CD4-positive, alpha-beta memory T cell (primary cell): ENCODE measurements around the gene BTBD18. TPM values are rescaled to one million over a fixed set of nuclear protein-coding genes. Genes with fewer than 3 reads are reported as not detected.
"Not testable (repeated sequence)": the region's sequence is repeated elsewhere in the genome, so short reads cannot be mapped to it uniquely, and the experiment has no call there.

Source experiments
- CTCF ChIA-PET: fragments of 350-600 bp; sonication (Branson Sonifier 250); formaldehyde crosslinking; loops from one replicate; lab custom pipeline; 2021; ENCODE audit warnings: inconsistent platforms; ENCODE audit not compliant: partially characterized antibody; lab: Charles Lee
- POLR2A ChIA-PET: fragments of 350-600 bp; sonication (Branson Sonifier 250); formaldehyde crosslinking; loops from one replicate; lab custom pipeline; 2021; ENCODE audit not compliant: partially characterized antibody; lab: Charles Lee
- DNase-seq, 5 donors: peaks; one replicate each; pipeline versions ENCODE4 v3.0.0 to v3.0.0-alpha.2; 2020 to 2022; ENCODE audit warnings: mixed read lengths in 1 of 5
- H3K27ac ChIP-seq: one replicate; pipeline ENCODE4 v1.7.0; 2013; ENCODE audit warnings: low read depth, low read length
- H3K27me3 ChIP-seq: 2 replicates; pipeline ENCODE4 v1.7.0; 2013; ENCODE audit warnings: mild to moderate bottlenecking, low read length, moderate library complexity; ENCODE audit not compliant: insufficient read depth
- H3K36me3 ChIP-seq: 2 replicates; pipeline ENCODE4 v1.7.0; 2013; ENCODE audit warnings: mild to moderate bottlenecking, low read length, moderate library complexity; ENCODE audit not compliant: insufficient read depth
- H3K4me1 ChIP-seq: 2 replicates; pipeline ENCODE4 v1.7.0; 2013; ENCODE audit warnings: mild to moderate bottlenecking, low read length, moderate library complexity; ENCODE audit not compliant: insufficient read depth
- H3K4me3 ChIP-seq, 2 donors: one replicate each; pipeline ENCODE4 v1.7.0; 2013; ENCODE audit warnings: low read length in 2 of 2, mild to moderate bottlenecking in 1 of 2
- H3K9me3 ChIP-seq, 2 donors: one replicate each; pipeline ENCODE4 v1.7.0; 2013; ENCODE audit warnings: low read length in 2 of 2, control low read depth in 1 of 2; ENCODE audit not compliant: control insufficient read depth in 1 of 2
- H3K27ac Mint-ChIP-seq, 7 donors: one replicate each; pipeline ENCODE4 v1.8.0; 2020 to 2021; ENCODE audit warnings: mixed read lengths in 7 of 7, mild to moderate bottlenecking in 6 of 7, inconsistent platforms in 3 of 7, moderate library complexity in 3 of 7
- H3K27me3 Mint-ChIP-seq, 2 donors: one replicate each; pipeline ENCODE4 v1.8.0; 2020 to 2021; ENCODE audit warnings: mixed read lengths in 2 of 2
- H3K36me3 Mint-ChIP-seq, 2 donors: one replicate each; pipeline ENCODE4 v1.8.0; 2020 to 2021; ENCODE audit warnings: mixed read lengths in 2 of 2, inconsistent platforms in 1 of 2, mild to moderate bottlenecking in 1 of 2
- H3K4me1 Mint-ChIP-seq, 4 donors: one replicate each; pipeline ENCODE4 v1.8.0; 2020 to 2021; ENCODE audit warnings: mixed read lengths in 4 of 4, mild to moderate bottlenecking in 1 of 4
- H3K4me3 Mint-ChIP-seq, 8 donors: one replicate each; pipeline ENCODE4 v1.8.0; 2020 to 2021; ENCODE audit warnings: mixed read lengths in 8 of 8, mild to moderate bottlenecking in 7 of 8, moderate library complexity in 6 of 8, inconsistent platforms in 3 of 8
- H3K9me3 Mint-ChIP-seq, 8 donors: one replicate each; pipeline ENCODE4 v1.8.0; 2020 to 2021; ENCODE audit warnings: mixed read lengths in 8 of 8, mild to moderate bottlenecking in 5 of 8, inconsistent platforms in 3 of 8, moderate library complexity in 1 of 8
- intact Hi-C: fragments of 100-400 bp; cut with micrococcal nuclease; formaldehyde crosslinking; loops from one replicate; pipeline ENCODE4 v1.15.1; 2023
- polyA plus RNA-seq, 2 donors: library from polyadenylated mRNA; unstranded; fragments of 300-500 nt; fragmentation: Illumina TruSeq; gene quantifications; one replicate each; pipeline ENCODE4 v1.2.3, GENCODE V29; 2021
- total RNA-seq, 2 experiments: library from RNA; stranded (reverse); gene quantifications; one replicate each; pipeline ENCODE4 v1.2.3, GENCODE V29; 2021

Gene BTBD18
- total and polyA plus RNA-seq, 4 experiments from 2014 or later, result 0.34 to 0.44 TPM; not detected in 2

- H3K36me3 ChIP-seq, H3K9me3 Mint-ChIP-seq, H3K27ac ChIP-seq, H3K4me3 ChIP-seq, H3K27ac Mint-ChIP-seq, H3K27me3 Mint-ChIP-seq, DNase-seq, H3K4me3 Mint-ChIP-seq, H3K9me3 ChIP-seq, POLR2A ChIA-PET, CTCF ChIA-PET, H3K27me3 ChIP-seq: not testable (repeated sequence)
- Mint-ChIP-seq H3K4me1 (peaks cover 15 to 41% (median 26%) of the 10 kb centered on the region in 4 donors), H3K36me3 (peaks cover 7 to 22% of the 10 kb centered on the region in 2 donors)
- intact Hi-C loops, result loop anchor here (10.0 kb wide), 1 partner anchor 1838 kb away; no protein-coding TSS in a partner anchor
- peaks cover 21% of the 10 kb centered on the region for H3K4me1 ChIP-seq
Observed at GRCh38 chr11:57716726-57717125, 34.9 kb downstream of the BTBD18 start.

- DNase-seq, result no peak
- Histone ChIP-seq H3K4me1 (peaks cover 34% of the 10 kb centered on the region), H3K9me3 (no peaks in the 10 kb centered on the region), H3K27ac (no peak overlapping the region), H3K27me3 (no peaks in the 10 kb centered on the region), H3K36me3 (no peaks in the 10 kb centered on the region), H3K4me3 (no peak overlapping the region)
- Mint-ChIP-seq H3K27me3 (no peaks in the 10 kb centered on the region), H3K27ac (peak overlapping the region in 5 of 7 donors; percentile 7 to 97 (median 91)), H3K36me3 (peaks cover 7 to 26% of the 10 kb centered on the region in 2 donors), H3K4me1 (peaks cover 24 to 64% (median 40%) of the 10 kb centered on the region in 4 donors), H3K9me3 (no peaks in the 10 kb centered on the region), H3K4me3 (peak overlapping the region; percentile 93 to 99 (median 98))
- intact Hi-C loops, result loop anchor here (2.0 to 10.0 kb wide), 3 partner anchors 1428 to 1955 kb away; partner anchors contain the start of genes FAM111A and PATL1
- CTCF ChIA-PET, result interaction anchor here (0.8 to 2.2 kb wide), 5 partner anchors 12 to 146 kb away, joined by 3 to 20 read pairs (median 4); partner anchors contain the start of gene UBE2L6
- POLR2A ChIA-PET, result interaction anchor here (0.6 to 3.7 kb wide), 5 partner anchors 22 to 865 kb away, joined by 3 to 25 read pairs (median 3); partner anchors contain the start of genes SELENOH, ZDHHC5 and ZFP91
Observed at GRCh38 chr11:57713835-57714234, 37.8 kb downstream of the BTBD18 start.

- Mint-ChIP-seq H3K4me3 (peak within 1 kb of the TSS; percentile 93 to 99 (median 98)), H3K27me3 (no peaks in the 10 kb centered on the region), H3K36me3 (peaks cover 0 to 27% of the 10 kb centered on the region in 2 donors), H3K9me3 (no peaks in the 10 kb centered on the region), H3K4me1 (peaks cover 30 to 64% (median 43%) of the 10 kb centered on the region in 4 donors), H3K27ac (peak within 1 kb of the TSS; percentile 91 to 99 (median 98))
- Histone ChIP-seq H3K27ac (peak within 1 kb of the TSS; percentile 96), H3K9me3 (no peaks in the 10 kb centered on the region), H3K36me3 (no peaks in the 10 kb centered on the region), H3K4me1 (peaks cover 34% of the 10 kb centered on the region), H3K4me3 (peak within 1 kb of the TSS; percentile 92 to 96), H3K27me3 (no peaks in the 10 kb centered on the region)
- ChIA-PET CTCF (interaction anchor here (0.9 to 5.3 kb wide), 5 partner anchors 88 to 219 kb away, joined by 3 to 30 read pairs (median 5); partner anchors contain the start of gene UBE2L6), POLR2A (interaction anchor here (0.6 to 3.7 kb wide), 20 partner anchors 9 to 866 kb away, joined by 3 to 29 read pairs (median 4); partner anchors contain the start of genes BTBD18, SELENOH, SSRP1 and TIMM10)
- peak; percentile 89 to 97 (median 94) for DNase-seq
- intact Hi-C loops, result loop anchor here (1.0 to 10.0 kb wide), 12 partner anchors 29 to 1956 kb away; partner anchors contain the start of genes CLP1, FAM111A, PATL1 and SELENOH
Observed at GRCh38 chr11:57712256-57713150, 39.1 kb downstream of the BTBD18 start, which contains the start of gene TMX2. TMX2 (plus strand) TSS chr11:57712593; CDS start chr11:57712619, 26 bp downstream.

GRCh38 chr11:57711414-57712255 is 40.0 kb downstream of the BTBD18 start, which contains the start of gene MED19:
MED19 (minus strand) TSS chr11:57712215; CDS start chr11:57712179, 36 bp downstream.
- Mint-ChIP-seq H3K27ac (peak within 1 kb of the TSS; percentile 91 to 99 (median 98)), H3K27me3 (no peaks in the 10 kb centered on the region), H3K9me3 (no peaks in the 10 kb centered on the region), H3K36me3 (peaks cover 0 to 28% of the 10 kb centered on the region in 2 donors), H3K4me1 (peaks cover 31 to 64% (median 44%) of the 10 kb centered on the region in 4 donors), H3K4me3 (peak within 1 kb of the TSS; percentile 93 to 99 (median 98))
- Histone ChIP-seq H3K4me3 (peak within 1 kb of the TSS; percentile 92 to 96), H3K27ac (peak within 1 kb of the TSS; percentile 96), H3K36me3 (no peaks in the 10 kb centered on the region), H3K4me1 (peaks cover 34% of the 10 kb centered on the region), H3K27me3 (no peaks in the 10 kb centered on the region), H3K9me3 (no peaks in the 10 kb centered on the region)
- ChIA-PET CTCF (interaction anchor here (0.9 to 5.3 kb wide), 4 partner anchors 89 to 218 kb away, joined by 3 to 30 read pairs (median 4); partner anchors contain the start of gene UBE2L6), POLR2A (interaction anchor here (0.6 to 3.7 kb wide), 19 partner anchors 8 to 866 kb away, joined by 3 to 29 read pairs (median 4); partner anchors contain the start of genes BTBD18, SELENOH, SSRP1 and TIMM10)
- intact Hi-C loops, result loop anchor here (1.0 to 10.0 kb wide), 12 partner anchors 30 to 1957 kb away; partner anchors contain the start of genes CLP1, FAM111A, PATL1 and SELENOH
- peak; percentile 81 to 92 (median 84) for DNase-seq

GRCh38 chr11:57709802-57710367 is 41.7 kb downstream of the BTBD18 start:
- ChIA-PET CTCF (interaction anchor here (1.1 to 5.3 kb wide), 4 partner anchors 8 to 142 kb away, joined by 4 to 30 read pairs (median 5); partner anchors contain the start of gene UBE2L6), POLR2A (interaction anchor here (0.7 to 2.6 kb wide), 4 partner anchors 9 to 253 kb away, joined by 3 to 29 read pairs (median 4); partner anchors contain the start of gene SELENOH)
- intact Hi-C loops, result loop anchor here (5.0 to 10.0 kb wide), 2 partner anchors 1432 to 1845 kb away; partner anchors contain the start of gene FAM111A
- Histone ChIP-seq H3K27me3 (no peaks in the 10 kb centered on the region), H3K9me3 (no peaks in the 10 kb centered on the region), H3K4me3 (no peak overlapping the region), H3K36me3 (peaks cover 1% of the 10 kb centered on the region), H3K4me1 (peaks cover 33% of the 10 kb centered on the region), H3K27ac (no peak overlapping the region)
- no peak for DNase-seq
- no peaks in the 10 kb centered on the region for H3K9me3 Mint-ChIP-seq
- peaks cover 31 to 62% (median 44%) of the 10 kb centered on the region in 4 donors for H3K4me1 Mint-ChIP-seq
- peaks cover 3 to 32% of the 10 kb centered on the region in 2 donors for H3K36me3 Mint-ChIP-seq
- no peaks in the 10 kb centered on the region for H3K27me3 Mint-ChIP-seq
- peak overlapping the region in 5 of 7 donors; percentile 3 to 79 (median 51) for H3K27ac Mint-ChIP-seq
- peak overlapping the region in 1 of 8 donors; percentile 21 for H3K4me3 Mint-ChIP-seq
